Smooth muscle cell (in vitro differentiated cells): ENCODE measurements around the gene COTL1. TPM values are rescaled to one million over a fixed set of nuclear protein-coding genes. Genes with fewer than 3 reads are reported as not detected.

Experiments used
- DNase-seq: peaks from one replicate; lab custom pipeline; 2025; ENCODE audit not compliant: unreplicated experiment; lab: John Stamatoyannopoulos, UW
- H2AFZ ChIP-seq: fragments of 200-600 bp; sonication (generic); 2 replicates; pipeline ENCODE4 v1.6.0; 2016; ENCODE audit warnings: antibody characterized with exemption, low read depth, mild to moderate bottlenecking
- H3F3A ChIP-seq: fragments of 200-600 bp; sonication (generic); 2 replicates; pipeline ENCODE4 v1.6.0; 2017; ENCODE audit warnings: antibody characterized with exemption, low read depth
- H3K27ac ChIP-seq: fragments of 200-600 bp; sonication (generic); 2 replicates; pipeline ENCODE4 v1.5.1; 2016; ENCODE audit warnings: low read depth, mild to moderate bottlenecking
- H3K27me3 ChIP-seq: fragments of 200-600 bp; sonication (generic); 2 replicates; pipeline ENCODE4 v1.6.1; 2016; ENCODE audit warnings: low read depth, mild to moderate bottlenecking
- H3K36me3 ChIP-seq: fragments of 200-600 bp; sonication (generic); 2 replicates; pipeline ENCODE4 v1.5.1; 2016; ENCODE audit warnings: low read depth
- H3K4me1 ChIP-seq: fragments of 200-600 bp; sonication (generic); 2 replicates; pipeline ENCODE4 v1.5.1; 2016; ENCODE audit warnings: low read depth
- H3K4me2 ChIP-seq: fragments of 200-600 bp; sonication (generic); 2 replicates; pipeline ENCODE4 v1.6.0; 2016; ENCODE audit warnings: mild to moderate bottlenecking
- H3K4me3 ChIP-seq: fragments of 200-600 bp; sonication (generic); 2 replicates; pipeline ENCODE4 v1.5.1; 2016; ENCODE audit warnings: mild to moderate bottlenecking
- H3K79me2 ChIP-seq: fragments of 200-600 bp; sonication (generic); 2 replicates; pipeline ENCODE4 v1.6.0; 2016; ENCODE audit warnings: low read depth, mild to moderate bottlenecking
- H3K9ac ChIP-seq: fragments of 200-600 bp; sonication (generic); 2 replicates; pipeline ENCODE4 v1.6.0; 2016; ENCODE audit warnings: low read depth
- H3K9me3 ChIP-seq: fragments of 200-600 bp; sonication (generic); replicated peaks from 2 replicates; pipeline ENCODE4 v1.5.1; 2016; ENCODE audit warnings: low read depth
- H4K20me1 ChIP-seq: fragments of 200-600 bp; sonication (generic); 2 replicates; pipeline ENCODE4 v1.6.0; 2016; ENCODE audit warnings: low read depth
- CTCF ChIP-seq: fragments of 200-600 bp; sonication (generic); IDR thresholded peaks from 2 replicates; pipeline ENCODE4 v1.5.1; 2017; ENCODE audit warnings: borderline replicate concordance, mild to moderate bottlenecking, antibody characterized with exemption; ENCODE audit not compliant: insufficient read depth, poor library complexity, severe bottlenecking
- WGBS: methylation state at CpG from one replicate; pipeline ENCODE4 v1.1.7; 2016; ENCODE audit warnings: low lambda C conversion rate; 5-methylcytosine and 5-hydroxymethylcytosine counted together
- polyA plus RNA-seq: library from polyadenylated mRNA; unstranded; fragments of >200 nt; fragmentation: Nextera tagmentation; extraction: Ambion mirVana; gene quantifications from 2 replicates; pipeline ENCODE4 v1.2.1, GENCODE V29; 2016
- total RNA-seq: library from RNA; depleted of rRNA; stranded (reverse); fragments of >200 nt; gene quantifications from 2 replicates; pipeline ENCODE4 v1.2.3, GENCODE V29; 2014

COTL1 gene
- total and polyA plus RNA-seq, 2 experiments from 2014 or later, result 81.2 to 233 TPM

GRCh38 chr16:84596801-84597527, 20.9 kb downstream of the COTL1 start:
- H3K79me2 ChIP-seq, result peaks cover 50% of the 10 kb centered on the region
- no peak for DNase-seq
- 96% methylated on average over 14 of the region's 14 CpGs for WGBS
- no peaks in the 10 kb centered on the region for H3K9me3 ChIP-seq
- peaks cover 38% of the 10 kb centered on the region for H3K4me1 ChIP-seq
- no peaks in the 10 kb centered on the region for H3K36me3 ChIP-seq
- H3F3A ChIP-seq, result peaks cover 22% of the 10 kb centered on the region
- no peaks in the 10 kb centered on the region for H3K27me3 ChIP-seq
- H3K4me3 ChIP-seq, result no peak overlapping the region
- peaks cover 50% of the 10 kb centered on the region for H4K20me1 ChIP-seq
- TF ChIP-seq CTCF, result no peak
- H3K4me2 ChIP-seq, result no peak overlapping the region
- no peak overlapping the region for H3K9ac ChIP-seq
- no peak overlapping the region for H2AFZ ChIP-seq
- no peak overlapping the region for H3K27ac ChIP-seq

- H3K9ac ChIP-seq, result no peak overlapping the region
- no peak for DNase-seq
- peaks cover 57% of the 10 kb centered on the region for H3K79me2 ChIP-seq
- no peak overlapping the region for H2AFZ ChIP-seq
- no peak for TF ChIP-seq CTCF
- no peak overlapping the region for H3K4me3 ChIP-seq
- H3F3A ChIP-seq, result peaks cover 15% of the 10 kb centered on the region
- no peaks in the 10 kb centered on the region for H3K9me3 ChIP-seq
- H3K4me2 ChIP-seq, result no peak overlapping the region
- no peaks in the 10 kb centered on the region for H3K27me3 ChIP-seq
- no peaks in the 10 kb centered on the region for H3K36me3 ChIP-seq
- H3K4me1 ChIP-seq, result peaks cover 32% of the 10 kb centered on the region
- H3K27ac ChIP-seq, result no peak overlapping the region
- peaks cover 46% of the 10 kb centered on the region for H4K20me1 ChIP-seq
These were observed 21.7 kb downstream of the COTL1 start for GRCh38 chr16:84596161-84596560.

GRCh38 chr16:84595052-84595481, 22.8 kb downstream of the COTL1 start:
- no peak for DNase-seq
- no peak overlapping the region for H3K4me2 ChIP-seq
- H3F3A ChIP-seq, result peaks cover 5% of the 10 kb centered on the region
- no peaks in the 10 kb centered on the region for H3K36me3 ChIP-seq
- H3K27ac ChIP-seq, result no peak overlapping the region
- no peak for TF ChIP-seq CTCF
- peaks cover 23% of the 10 kb centered on the region for H3K4me1 ChIP-seq
- peaks cover 64% of the 10 kb centered on the region for H3K79me2 ChIP-seq
- H4K20me1 ChIP-seq, result peaks cover 45% of the 10 kb centered on the region
- H2AFZ ChIP-seq, result no peak overlapping the region
- no peak overlapping the region for H3K4me3 ChIP-seq
- H3K27me3 ChIP-seq, result no peaks in the 10 kb centered on the region
- H3K9ac ChIP-seq, result no peak overlapping the region
- H3K9me3 ChIP-seq, result no peaks in the 10 kb centered on the region
- WGBS, result 81% methylated on average over 15 of the region's 15 CpGs

GRCh38 chr16:84594725-84595038, 23.2 kb downstream of the COTL1 start:
- no peak for DNase-seq
- Histone ChIP-seq H3K4me2 (no peak overlapping the region), H3K9ac (no peak overlapping the region), H3K79me2 (peaks cover 66% of the 10 kb centered on the region), H2AFZ (no peak overlapping the region), H3F3A (peaks cover 4% of the 10 kb centered on the region), H3K36me3 (no peaks in the 10 kb centered on the region), H4K20me1 (peaks cover 48% of the 10 kb centered on the region), H3K4me1 (peaks cover 19% of the 10 kb centered on the region), H3K9me3 (no peaks in the 10 kb centered on the region), H3K27ac (no peak overlapping the region), H3K4me3 (no peak overlapping the region), H3K27me3 (no peaks in the 10 kb centered on the region)
- TF ChIP-seq CTCF, result no peak
- 90% methylated on average over 9 of the region's 9 CpGs for WGBS
